ENCODE data around the gene CXCR6.

The CXCR6 gene

GRCh38 chr3:45969116-45969515 lies 25.9 kb downstream of the CXCR6 start:
- no peak for DNase-seq (ENCODE audit: low read depth)

GRCh38 chr3:45969953-45970352 lies 26.7 kb downstream of the CXCR6 start:
- no peak for DNase-seq (ENCODE audit: low read depth)

- DNase-seq (ENCODE audit: low read depth) = peak; percentile 71
These were observed 29.5 kb downstream of the CXCR6 start for GRCh38 chr3:45972534-45973402.

DNA sequence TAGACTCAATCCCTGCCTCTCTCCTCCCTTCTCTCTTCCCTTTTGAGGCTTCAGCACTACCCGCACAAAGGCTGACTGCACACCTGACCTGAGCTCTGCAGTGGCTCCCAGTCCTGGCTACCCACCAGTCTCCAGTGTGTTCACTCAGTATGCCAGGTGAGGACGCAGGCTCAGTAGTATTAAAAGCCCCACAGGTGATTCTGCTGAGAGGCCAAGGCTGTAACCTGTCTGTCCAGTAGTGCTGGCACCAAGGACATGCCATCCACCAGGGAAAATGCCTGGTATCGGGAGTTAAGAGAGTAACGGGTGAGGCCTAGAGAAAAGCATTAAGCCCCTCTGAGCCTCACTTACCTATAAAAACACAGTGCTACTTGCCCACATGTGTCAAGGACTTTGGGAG lies 31.4 kb downstream of the CXCR6 start:
- no peak for DNase-seq (ENCODE audit: low read depth)

DNA sequence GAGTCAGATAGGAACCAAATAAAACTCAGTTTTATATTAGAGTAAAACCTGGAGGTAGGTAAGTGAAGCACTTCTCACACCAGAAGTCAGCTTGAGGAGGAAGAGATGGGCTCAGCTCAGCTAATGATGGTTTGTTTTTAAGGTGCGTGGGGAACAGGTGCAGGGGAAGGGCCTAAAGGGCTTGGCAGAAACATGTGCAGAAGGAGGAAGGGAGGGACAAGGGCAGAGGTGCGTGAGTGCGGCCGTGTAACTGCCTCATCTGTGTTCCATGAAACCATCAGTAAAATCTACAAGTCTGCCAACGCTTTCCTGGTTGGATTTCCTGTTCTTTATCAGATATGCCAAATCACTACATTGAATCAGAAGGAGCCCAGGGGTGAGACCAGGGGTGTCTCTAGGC lies 32.4 kb downstream of the CXCR6 start:
- DNase-seq (ENCODE audit: low read depth) = no peak

- DNase-seq (ENCODE audit: low read depth) = no peak
These were observed 33.2 kb downstream of the CXCR6 start for GRCh38 chr3:45976191-45977091.

- no peak for DNase-seq (ENCODE audit: low read depth)
These were observed 34.9 kb downstream of the CXCR6 start for GRCh38 chr3:45978006-45978761.

DNA sequence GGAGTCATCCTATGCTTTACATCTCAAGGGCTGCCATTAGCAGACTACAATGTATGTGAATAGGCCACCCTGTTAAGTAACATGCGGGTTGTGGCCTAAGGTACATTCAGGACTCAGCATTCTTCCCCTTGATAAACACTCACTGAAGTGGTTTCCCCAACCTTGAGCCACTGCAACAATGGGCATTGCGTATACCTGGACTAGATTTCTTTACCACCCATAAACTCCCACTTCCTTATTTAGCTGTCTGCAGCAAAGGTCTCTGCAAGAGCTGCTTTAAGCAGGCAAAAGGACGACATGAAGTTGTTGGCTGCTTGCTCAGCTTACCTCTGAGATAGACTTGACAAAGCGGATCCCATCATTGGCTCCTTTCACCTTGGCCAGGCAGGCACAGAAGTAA lies 36.1 kb downstream of the CXCR6 start:
- no peak for DNase-seq (ENCODE audit: low read depth)

DNA sequence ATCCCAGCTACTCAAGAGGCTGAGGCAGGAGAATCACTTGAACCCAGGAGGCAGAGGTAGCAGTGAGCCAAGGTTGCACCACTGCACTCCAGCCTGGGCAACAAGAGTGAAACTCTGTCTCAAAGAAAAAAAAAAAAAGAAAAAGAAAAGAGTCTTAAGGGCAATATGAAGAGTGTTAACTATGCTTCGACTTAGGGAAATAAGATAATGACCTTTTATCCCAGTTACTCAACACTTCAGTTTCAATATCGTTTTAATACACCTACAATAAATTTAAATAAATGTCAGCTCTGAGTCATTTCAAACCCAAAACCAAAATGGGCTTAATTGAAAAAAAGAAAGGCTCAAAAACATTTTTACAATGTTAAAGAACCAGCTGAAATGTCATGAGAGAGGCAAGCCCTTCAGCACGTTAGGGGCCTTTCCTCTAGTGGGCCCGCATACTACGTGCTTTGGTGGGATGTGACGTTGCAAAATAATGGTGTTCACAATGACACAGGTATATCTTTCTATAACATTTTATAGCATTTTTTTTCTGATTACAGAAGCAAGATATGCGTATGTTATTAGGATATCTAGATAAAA lies 37.1 kb downstream of the CXCR6 start:
- no peak for DNase-seq (ENCODE audit: low read depth)

GRCh38 chr3:45980819-45981218 lies 37.6 kb downstream of the CXCR6 start:
- no peak for DNase-seq (ENCODE audit: low read depth)

DNA sequence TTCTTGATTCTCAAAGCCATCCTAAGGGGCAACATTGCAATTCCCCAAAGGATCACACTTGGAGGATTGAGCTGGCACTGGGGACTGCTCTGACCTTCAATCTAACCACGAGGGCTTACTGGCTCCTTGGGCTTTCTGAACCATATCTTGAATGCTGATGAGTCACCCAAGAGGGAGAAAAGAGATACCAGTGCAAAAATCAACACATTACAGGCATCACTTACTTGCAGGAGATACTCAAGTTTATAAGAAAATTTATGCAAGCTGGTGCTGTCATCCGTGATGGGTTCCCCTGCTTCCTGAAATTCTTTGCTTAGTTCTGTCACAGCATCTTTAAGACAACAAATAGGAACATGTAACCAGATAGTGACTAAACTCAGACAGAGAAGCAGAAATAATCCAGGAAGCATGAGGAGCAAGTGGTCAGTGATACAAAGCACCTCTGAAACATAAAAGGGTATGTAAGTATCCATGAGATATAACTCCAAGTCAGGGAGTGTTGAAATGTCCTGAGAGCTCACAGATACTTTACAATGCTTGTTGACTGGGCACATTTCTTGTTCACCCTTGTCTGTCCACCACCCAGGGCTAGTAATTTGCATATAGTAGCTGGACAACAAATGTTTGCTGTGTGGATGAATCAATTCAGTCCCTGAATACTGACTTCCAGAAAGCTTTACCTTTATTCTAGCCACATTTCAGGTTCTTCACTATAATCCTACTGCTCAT lies 38.2 kb downstream of the CXCR6 start:
- DNase-seq (ENCODE audit: low read depth) = no peak

DNA sequence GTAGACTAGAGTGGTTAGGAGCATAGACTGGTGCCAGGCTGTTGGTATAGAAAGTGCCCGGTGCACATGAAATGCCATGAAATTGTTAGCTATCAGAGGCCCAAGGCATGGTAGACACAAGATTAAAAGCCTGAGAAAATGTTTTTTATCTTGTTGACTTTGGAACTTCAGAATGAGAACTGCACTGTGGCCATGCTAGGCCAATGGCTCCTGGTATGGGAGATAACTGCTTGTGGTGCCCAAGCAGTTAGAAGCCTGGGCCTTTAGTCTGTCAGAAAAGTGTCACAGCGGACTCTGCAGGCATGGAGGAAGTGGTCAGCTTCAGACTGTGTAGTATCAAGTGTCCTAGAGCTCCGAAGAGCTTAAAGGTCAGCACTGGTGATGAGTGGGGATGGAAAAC lies 40.5 kb downstream of the CXCR6 start:
- DNase-seq (ENCODE audit: low read depth) = no peak

- no peak for DNase-seq (ENCODE audit: low read depth)
These were observed 41.4 kb downstream of the CXCR6 start for GRCh38 chr3:45984331-45985312.

GRCh38 chr3:45985532-45986302 lies 42.5 kb downstream of the CXCR6 start:
- DNase-seq (ENCODE audit: low read depth) = no peak

DNA sequence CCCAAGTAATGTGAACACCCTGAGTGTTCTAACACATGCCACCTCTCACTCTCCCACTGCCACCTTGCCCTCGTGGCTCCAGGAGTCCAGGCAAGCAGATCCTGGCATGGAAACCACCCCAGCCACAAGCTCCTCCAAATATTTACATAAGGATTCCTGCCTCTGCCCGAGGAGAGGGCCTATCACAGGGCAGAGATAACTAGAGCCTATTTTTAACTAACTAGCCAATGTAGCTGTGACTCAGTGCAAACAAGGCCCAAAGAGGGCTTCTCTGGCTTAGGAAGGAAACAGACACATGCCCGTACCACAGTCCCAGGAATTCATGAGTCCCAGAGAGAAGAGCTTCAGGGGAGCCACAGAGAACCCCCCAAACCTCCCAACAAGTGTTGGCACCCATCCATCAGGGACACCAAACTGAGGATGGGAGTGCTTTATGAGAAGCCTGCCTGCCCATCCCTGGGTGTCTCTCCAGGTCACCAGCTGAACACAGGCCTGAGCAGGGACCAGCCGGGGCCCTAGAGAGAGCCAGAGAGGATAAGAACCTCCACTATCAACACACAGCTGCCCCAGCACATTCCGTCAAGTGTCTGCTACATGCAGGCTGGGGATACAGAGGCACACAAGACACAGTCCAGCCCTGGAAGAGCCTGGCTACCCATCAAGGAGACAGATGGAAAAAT lies 43.2 kb downstream of the CXCR6 start:
- DNase-seq (ENCODE audit: low read depth) = no peak

GRCh38 chr3:45987368-45988291 lies 44.4 kb downstream of the CXCR6 start:
- peak; percentile 59 for DNase-seq (ENCODE audit: low read depth)

- no peak for DNase-seq (ENCODE audit: low read depth)
These were observed 45.1 kb downstream of the CXCR6 start for GRCh38 chr3:45988362-45988761.

DNA sequence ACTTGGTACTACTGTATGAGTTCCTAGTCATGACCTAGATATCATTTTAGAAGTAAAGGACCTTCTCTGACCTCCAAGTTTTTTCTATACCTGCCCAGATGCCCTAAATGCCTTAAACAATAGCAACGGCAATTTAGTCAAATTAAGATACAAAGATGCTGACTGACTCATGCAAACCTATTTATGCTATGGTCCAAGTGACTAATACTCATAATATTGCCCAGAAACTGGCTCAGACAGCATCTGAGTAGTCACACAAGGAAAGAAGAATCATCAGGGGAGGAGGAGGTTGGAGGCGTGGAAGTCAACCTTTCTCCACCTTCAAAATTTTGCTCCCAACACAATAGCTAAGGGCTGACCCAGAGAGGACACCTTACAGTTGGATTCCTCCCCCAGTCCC lies 45.5 kb downstream of the CXCR6 start:
- DNase-seq (ENCODE audit: low read depth) = no peak
